Hematopoietic multipotent progenitor cell treated with erythropoietin and hydrocortisone succinate and interleukin-3 and kit ligand, for 17 days (in vitro differentiated cells): ENCODE results near the gene UBE2Z.
"Not testable (repeated sequence)": the region's sequence is repeated elsewhere in the genome, so short reads cannot be mapped to it uniquely, and the experiment has no call there.

Source experiments
- DNase-seq: peaks from one replicate; pipeline ENCODE4 v3.0.0-alpha.2; 2015; ENCODE audit warnings: low spot score

UBE2Z gene

GRCh38 chr17:48908047-48908843 lies at the start of gene UBE2Z:
TSS of gene UBE2Z (plus strand) at chr17:48908407. CDS start at chr17:48908504, 97 bp downstream.
- DNase-seq, result peak; percentile 93

- DNase-seq, result no peak
These were observed 48.2 kb upstream of the UBE2Z start for GRCh38 chr17:48860034-48860433.

GRCh38 chr17:48860456-48860855 lies 47.8 kb upstream of the UBE2Z start:
- DNase-seq, result no peak

GRCh38 chr17:48868916-48869500 lies 39.2 kb upstream of the UBE2Z start:
- DNase-seq, result no peak

GRCh38 chr17:48869821-48870318 lies 38.3 kb upstream of the UBE2Z start:
- no peak for DNase-seq

GRCh38 chr17:48871035-48871550 lies 37.1 kb upstream of the UBE2Z start:
- DNase-seq, result no peak

- DNase-seq, result no peak
These were observed 36.5 kb upstream of the UBE2Z start for GRCh38 chr17:48871551-48872351.

GRCh38 chr17:48872409-48872808 lies 35.8 kb upstream of the UBE2Z start:
- DNase-seq, result not testable (repeated sequence)

- no peak for DNase-seq
These were observed 35.0 kb upstream of the UBE2Z start for GRCh38 chr17:48873209-48873608.

GRCh38 chr17:48873696-48874443 lies 34.3 kb upstream of the UBE2Z start:
- no peak for DNase-seq

- DNase-seq, result peak; percentile 82
These were observed 29.0 kb upstream of the UBE2Z start for GRCh38 chr17:48878920-48879898.

- DNase-seq, result no peak
These were observed 25.9 kb upstream of the UBE2Z start for GRCh38 chr17:48882272-48882671.

GRCh38 chr17:48883171-48883570 lies 25.0 kb upstream of the UBE2Z start:
- no peak for DNase-seq

- no peak for DNase-seq
These were observed 18.1 kb upstream of the UBE2Z start for GRCh38 chr17:48890086-48890485.

- no peak for DNase-seq
These were observed 15.1 kb upstream of the UBE2Z start for GRCh38 chr17:48892940-48893645.

GRCh38 chr17:48893646-48894508 lies 14.3 kb upstream of the UBE2Z start:
- DNase-seq, result no peak

- no peak for DNase-seq
These were observed 13.3 kb upstream of the UBE2Z start for GRCh38 chr17:48894886-48895285.

GRCh38 chr17:48901241-48901640 lies 7.0 kb upstream of the UBE2Z start:
- DNase-seq, result no peak

GRCh38 chr17:48903401-48903800 lies 4.8 kb upstream of the UBE2Z start:
- DNase-seq, result no peak
